ENCODE results near the gene PNLIPRP1.

Gene PNLIPRP1

DNA sequence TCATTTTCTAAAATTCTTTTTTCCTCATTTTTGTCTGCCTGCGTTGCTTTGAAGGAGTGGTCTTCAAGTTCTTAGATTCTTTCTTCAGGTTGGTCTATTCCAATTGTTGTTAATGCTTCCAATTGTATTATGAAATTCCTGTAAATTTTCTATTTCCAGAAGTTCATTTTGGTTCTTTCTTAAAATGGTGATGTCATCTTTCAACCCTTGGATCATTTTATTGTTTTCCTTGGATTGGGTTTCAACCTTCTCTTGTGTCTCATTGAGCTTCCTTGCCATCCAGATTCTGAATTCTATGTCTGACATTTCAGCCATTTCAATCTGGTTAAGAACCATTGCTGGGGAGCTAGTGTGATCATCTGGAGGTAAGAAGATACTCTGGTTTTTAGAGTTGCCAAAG is 63.1 kb downstream of the PNLIPRP1 start:
- DNase-seq, result no peak
- Histone ChIP-seq H3K27me3 (ENCODE audit: insufficient read depth, low read depth, severe bottlenecking) (no peaks in the 10 kb centered on the region), H3K27ac (no peak overlapping the region), H3K36me3 (no peaks in the 10 kb centered on the region), H3K4me3 (ENCODE audit: low read depth, low read length) (no peak overlapping the region), H3K9me3 (ENCODE audit: severe bottlenecking) (peaks cover 4% of the 10 kb centered on the region)
- TF ChIP-seq, protein P1, sequence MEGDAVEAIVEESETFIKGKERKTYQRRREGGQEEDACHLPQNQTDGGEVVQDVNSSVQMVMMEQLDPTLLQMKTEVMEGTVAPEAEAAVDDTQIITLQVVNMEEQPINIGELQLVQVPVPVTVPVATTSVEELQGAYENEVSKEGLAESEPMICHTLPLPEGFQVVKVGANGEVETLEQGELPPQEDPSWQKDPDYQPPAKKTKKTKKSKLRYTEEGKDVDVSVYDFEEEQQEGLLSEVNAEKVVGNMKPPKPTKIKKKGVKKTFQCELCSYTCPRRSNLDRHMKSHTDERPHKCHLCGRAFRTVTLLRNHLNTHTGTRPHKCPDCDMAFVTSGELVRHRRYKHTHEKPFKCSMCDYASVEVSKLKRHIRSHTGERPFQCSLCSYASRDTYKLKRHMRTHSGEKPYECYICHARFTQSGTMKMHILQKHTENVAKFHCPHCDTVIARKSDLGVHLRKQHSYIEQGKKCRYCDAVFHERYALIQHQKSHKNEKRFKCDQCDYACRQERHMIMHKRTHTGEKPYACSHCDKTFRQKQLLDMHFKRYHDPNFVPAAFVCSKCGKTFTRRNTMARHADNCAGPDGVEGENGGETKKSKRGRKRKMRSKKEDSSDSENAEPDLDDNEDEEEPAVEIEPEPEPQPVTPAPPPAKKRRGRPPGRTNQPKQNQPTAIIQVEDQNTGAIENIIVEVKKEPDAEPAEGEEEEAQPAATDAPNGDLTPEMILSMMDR (IDR thresholded peaks at IDR 0.05; ENCODE audit: low read depth, low read length), result no peak

DNA sequence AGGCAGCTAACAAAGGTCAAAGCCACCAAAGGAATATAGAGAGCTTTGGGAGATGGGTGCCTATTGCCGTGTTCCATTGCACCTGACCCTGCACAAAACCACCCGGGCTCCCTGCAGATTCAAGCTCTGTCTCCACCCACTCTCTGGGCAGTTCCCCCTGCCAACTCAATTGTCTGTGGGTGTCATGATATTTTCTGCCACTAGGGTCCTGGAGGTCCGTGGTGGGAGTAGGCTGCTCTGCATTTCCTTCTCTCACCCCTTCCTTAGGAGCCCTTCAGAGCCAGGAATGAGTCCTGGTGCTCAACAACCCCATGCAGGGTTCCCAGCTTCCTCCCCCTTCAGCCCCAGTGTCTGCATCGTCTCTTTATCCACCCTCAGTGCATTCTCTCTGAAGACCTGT is 64.1 kb downstream of the PNLIPRP1 start:
- TF ChIP-seq, protein P1 (IDR thresholded peaks at IDR 0.05; ENCODE audit: low read depth, low read length), result peak; percentile 52
- no peak overlapping the region for H3K4me3 ChIP-seq (ENCODE audit: low read depth, low read length)
- H3K27ac ChIP-seq, result no peak overlapping the region
- no peaks in the 10 kb centered on the region for H3K9me3 ChIP-seq (ENCODE audit: severe bottlenecking)
- peak; percentile 39 for DNase-seq
- H3K36me3 ChIP-seq, result no peaks in the 10 kb centered on the region
- H3K27me3 ChIP-seq (ENCODE audit: insufficient read depth, low read depth, severe bottlenecking), result no peaks in the 10 kb centered on the region

DNA sequence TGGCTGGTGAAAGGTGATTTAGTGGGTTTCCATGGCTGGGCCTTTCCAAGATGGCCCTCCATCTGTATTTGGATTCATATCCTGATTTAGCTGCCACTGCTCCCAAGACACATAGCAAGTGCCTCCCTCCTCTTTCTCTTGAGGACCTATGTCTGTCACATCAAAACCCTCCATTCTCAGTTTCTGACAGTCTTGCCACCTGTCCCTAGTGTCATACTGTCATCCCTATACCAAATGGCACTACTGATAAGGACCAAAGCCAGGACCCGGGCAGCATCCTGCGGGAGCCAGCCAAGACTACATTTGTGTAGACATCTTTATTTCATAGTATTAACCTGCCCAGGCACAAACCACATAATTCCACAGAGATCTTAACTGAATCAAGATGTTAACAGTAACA is 64.8 kb downstream of the PNLIPRP1 start:
- H3K36me3 ChIP-seq, result no peaks in the 10 kb centered on the region
- DNase-seq, result no peak
- TF ChIP-seq, protein P1 (IDR thresholded peaks at IDR 0.05; ENCODE audit: low read depth, low read length), result no peak
- H3K9me3 ChIP-seq (ENCODE audit: severe bottlenecking), result no peaks in the 10 kb centered on the region
- H3K27me3 ChIP-seq (ENCODE audit: insufficient read depth, low read depth, severe bottlenecking), result no peaks in the 10 kb centered on the region
- H3K27ac ChIP-seq, result no peak overlapping the region
- H3K4me3 ChIP-seq (ENCODE audit: low read depth, low read length), result no peak overlapping the region

DNA sequence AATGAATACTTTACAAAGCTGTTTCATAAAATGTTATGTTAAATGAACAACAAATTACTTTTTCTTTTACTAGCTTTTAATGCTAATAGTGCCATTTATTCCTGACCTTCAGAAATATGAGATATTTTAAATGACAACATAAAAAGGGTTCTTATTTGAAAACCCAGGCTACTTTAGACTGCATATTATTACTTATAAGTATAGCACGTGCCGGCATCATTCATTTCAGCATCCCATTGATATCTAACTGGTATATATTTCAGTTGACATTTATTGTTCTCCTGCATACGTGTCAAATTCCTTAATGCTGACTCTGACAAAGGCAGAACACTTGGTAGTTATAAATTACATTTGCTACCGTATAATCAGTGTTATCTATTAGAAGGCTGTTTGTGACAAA is 65.3 kb downstream of the PNLIPRP1 start:
- Histone ChIP-seq H3K27ac (no peak overlapping the region), H3K27me3 (ENCODE audit: insufficient read depth, low read depth, severe bottlenecking) (no peaks in the 10 kb centered on the region), H3K4me3 (ENCODE audit: low read depth, low read length) (no peak overlapping the region), H3K36me3 (no peaks in the 10 kb centered on the region), H3K9me3 (ENCODE audit: severe bottlenecking) (no peaks in the 10 kb centered on the region)
- TF ChIP-seq, protein P1 (IDR thresholded peaks at IDR 0.05; ENCODE audit: low read depth, low read length), result no peak
- no peak for DNase-seq

DNA sequence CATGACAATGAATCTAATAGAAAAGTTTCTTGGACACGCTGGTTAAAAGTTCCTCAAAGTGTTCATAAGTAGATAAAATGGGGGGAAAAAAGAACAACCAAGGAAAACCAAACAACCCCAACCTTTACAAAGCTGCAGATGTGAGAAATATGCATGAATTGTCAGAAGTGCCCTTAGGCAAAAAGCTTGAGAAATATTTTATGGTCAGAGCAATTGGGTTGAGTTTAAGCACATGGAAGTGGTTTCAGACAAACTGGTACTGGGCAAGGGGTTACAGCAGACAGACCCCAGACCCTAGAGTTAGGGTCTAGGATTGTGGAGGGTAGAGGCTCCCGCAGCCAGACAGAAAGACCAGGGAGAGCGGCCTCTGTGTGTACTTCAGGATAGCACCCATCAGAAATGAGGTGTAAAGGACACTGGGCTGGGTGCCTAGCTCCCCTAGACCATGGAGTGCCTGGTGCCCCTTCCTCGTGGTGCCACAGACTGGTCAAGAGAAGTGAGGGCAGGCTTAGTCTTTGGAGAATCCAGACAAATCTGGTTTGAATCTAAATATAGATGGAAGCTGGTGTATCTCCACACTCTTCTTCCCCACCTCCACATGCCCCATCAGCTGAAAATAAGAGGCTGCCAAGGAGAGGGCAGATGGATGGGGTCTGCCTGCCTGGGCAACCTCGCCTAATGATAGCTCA is 67.2 kb downstream of the PNLIPRP1 start:
- TF ChIP-seq, protein P1 (IDR thresholded peaks at IDR 0.05; ENCODE audit: low read depth, low read length), result no peak
- Histone ChIP-seq H3K4me3 (ENCODE audit: low read depth, low read length) (no peak overlapping the region), H3K27ac (no peak overlapping the region), H3K27me3 (ENCODE audit: insufficient read depth, low read depth, severe bottlenecking) (no peaks in the 10 kb centered on the region), H3K36me3 (no peaks in the 10 kb centered on the region), H3K9me3 (ENCODE audit: severe bottlenecking) (no peaks in the 10 kb centered on the region)
- no peak for DNase-seq
